Parathyroid adenoma (tissue), 2 donors: ENCODE data around the gene SUN1.

Experiments used
- H2AFZ ChIP-seq: fragments of 300-600 bp; sonication (generic); one replicate; pipeline ENCODE4 v1.7.0; 2017; ENCODE audit warnings: antibody characterized with exemption, mild to moderate bottlenecking
- H3K27ac ChIP-seq: fragments of 300-600 bp; sonication (generic); one replicate; pipeline ENCODE4 v1.7.0; 2017
- H3K27me3 ChIP-seq: fragments of 300-600 bp; sonication (generic); one replicate; pipeline ENCODE4 v1.7.0; 2017; ENCODE audit warnings: low read length; ENCODE audit not compliant: control insufficient read depth, insufficient read depth
- H3K36me3 ChIP-seq: fragments of 300-600 bp; sonication (generic); one replicate; pipeline ENCODE4 v1.7.0; 2017; ENCODE audit warnings: low read length; ENCODE audit not compliant: control insufficient read depth, insufficient read depth
- H3K4me1 ChIP-seq: fragments of 300-600 bp; sonication (generic); one replicate; pipeline ENCODE4 v1.7.0; 2017; ENCODE audit warnings: control low read depth
- H3K4me2 ChIP-seq: fragments of 300-600 bp; sonication (generic); one replicate; pipeline ENCODE4 v1.7.0; 2017; ENCODE audit warnings: low read length
- H3K4me3 ChIP-seq: fragments of 300-600 bp; sonication (generic); one replicate; pipeline ENCODE4 v1.7.0; 2017; ENCODE audit warnings: low read depth, low read length
- H3K79me2 ChIP-seq: fragments of 300-600 bp; sonication (generic); one replicate; pipeline ENCODE4 v1.7.0; 2017; ENCODE audit warnings: control low read depth
- H3K9ac ChIP-seq: fragments of 300-600 bp; sonication (generic); one replicate; pipeline ENCODE4 v1.7.0; 2017; ENCODE audit warnings: mild to moderate bottlenecking
- H3K9me3 ChIP-seq: fragments of 300-600 bp; sonication (generic); one replicate; pipeline ENCODE4 v1.7.0; 2017; ENCODE audit warnings: low read length; ENCODE audit not compliant: control insufficient read depth
- CTCF ChIP-seq: fragments of 300-600 bp; sonication (generic); IDR thresholded peaks from one replicate; pipeline ENCODE4 v1.7.0; 2017; ENCODE audit warnings: antibody characterized with exemption, mild to moderate bottlenecking
- donor health status: primary hyperparathyroidism.

SUN1 gene

GRCh38 chr7:882336-883035, 50.2 kb downstream of the SUN1 start:
- Histone ChIP-seq H3K79me2 (peaks cover 89% of the 10 kb centered on the region), H3K4me1 (no peaks in the 10 kb centered on the region), H3K4me2 (no peak overlapping the region), H3K4me3 (no peak overlapping the region), H3K36me3 (no peaks in the 10 kb centered on the region), H3K9me3 (no peaks in the 10 kb centered on the region), H3K27ac (no peak overlapping the region), H3K27me3 (no peaks in the 10 kb centered on the region), H2AFZ (no peak overlapping the region), H3K9ac (no peak overlapping the region)
- TF ChIP-seq CTCF: no peak

- Histone ChIP-seq H3K4me1 (no peaks in the 10 kb centered on the region), H3K79me2 (peaks cover 93% of the 10 kb centered on the region), H3K27ac (no peak overlapping the region)
These were observed 51.1 kb downstream of the SUN1 start for GRCh38 chr7:883055-884021.

GRCh38 chr7:884191-885003, 52.1 kb downstream of the SUN1 start:
- H3K36me3 ChIP-seq: no peaks in the 10 kb centered on the region
- no peaks in the 10 kb centered on the region for H3K4me1 ChIP-seq
- no peaks in the 10 kb centered on the region for H3K9me3 ChIP-seq
- H3K79me2 ChIP-seq: peaks cover 88% of the 10 kb centered on the region
- no peak for TF ChIP-seq CTCF
- H3K27me3 ChIP-seq: no peaks in the 10 kb centered on the region
- H3K4me2 ChIP-seq: no peak overlapping the region
- H3K4me3 ChIP-seq: no peak overlapping the region
- H2AFZ ChIP-seq: no peak overlapping the region
- no peak overlapping the region for H3K27ac ChIP-seq
- H3K9ac ChIP-seq: no peak overlapping the region

More at GRCh38 chr7:883055-884021, 51.1 kb downstream of the SUN1 start:
- Histone ChIP-seq H3K9me3 (no peaks in the 10 kb centered on the region), H2AFZ (no peak overlapping the region), H3K36me3 (no peaks in the 10 kb centered on the region), H3K4me2 (no peak overlapping the region), H3K9ac (no peak overlapping the region), H3K27me3 (no peaks in the 10 kb centered on the region), H3K4me3 (no peak overlapping the region)
- no peak for TF ChIP-seq CTCF

GRCh38 chr7:885261-885892, 53.1 kb downstream of the SUN1 start:
- no peak for TF ChIP-seq CTCF

More at GRCh38 chr7:885261-885892, 53.1 kb downstream of the SUN1 start:
- Histone ChIP-seq H3K36me3 (no peaks in the 10 kb centered on the region), H3K27ac (no peak overlapping the region), H3K9me3 (no peaks in the 10 kb centered on the region), H3K27me3 (no peaks in the 10 kb centered on the region), H3K4me1 (no peaks in the 10 kb centered on the region), H2AFZ (no peak overlapping the region), H3K4me3 (no peak overlapping the region), H3K79me2 (peaks cover 79% of the 10 kb centered on the region), H3K9ac (no peak overlapping the region), H3K4me2 (no peak overlapping the region)
